IPS-18c (cell line): ENCODE measurements around the gene UBASH3B.
"Not testable (repeated sequence)": the region's sequence is repeated elsewhere in the genome, so short reads cannot be mapped to it uniquely, and the experiment has no call there.

ENCODE experiments used
- H3K4me3 ChIP-seq: 2 replicates; pipeline ENCODE4 v1.7.0; 2013; ENCODE audit warnings: low read depth, mild to moderate bottlenecking, low read length, moderate library complexity; ENCODE audit not compliant: insufficient read depth
- H3K9me3 ChIP-seq: one replicate; pipeline ENCODE4 v1.6.1; 2013; ENCODE audit warnings: mild to moderate bottlenecking, low read length, moderate library complexity; ENCODE audit not compliant: control insufficient read depth, insufficient read depth

The UBASH3B gene

DNA sequence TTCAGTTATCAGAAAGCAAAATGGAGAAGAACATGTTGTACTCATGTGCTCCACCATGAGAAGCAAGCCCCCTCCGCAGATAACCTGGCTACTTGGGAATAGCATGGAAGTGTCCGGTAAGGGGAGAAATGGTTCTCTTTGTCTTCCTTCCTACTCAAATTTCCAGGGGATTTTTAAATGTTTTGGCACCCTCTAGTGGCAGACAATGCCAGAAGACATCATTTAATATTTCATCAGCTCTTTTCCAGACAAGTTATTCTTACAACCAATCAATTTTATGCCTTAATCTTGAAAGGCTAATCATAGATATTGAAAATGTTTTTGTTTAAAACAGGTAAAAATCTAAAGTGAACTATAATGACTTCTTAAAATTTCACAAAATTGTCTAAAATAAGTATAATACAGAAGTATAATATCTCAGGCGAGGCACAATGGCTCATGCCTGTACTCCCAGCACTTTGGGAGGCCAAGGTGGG is 198.5 kb downstream of the UBASH3B start:
- Histone ChIP-seq H3K9me3 (no peaks in the 10 kb centered on the region), H3K4me3 (no peak overlapping the region)

DNA sequence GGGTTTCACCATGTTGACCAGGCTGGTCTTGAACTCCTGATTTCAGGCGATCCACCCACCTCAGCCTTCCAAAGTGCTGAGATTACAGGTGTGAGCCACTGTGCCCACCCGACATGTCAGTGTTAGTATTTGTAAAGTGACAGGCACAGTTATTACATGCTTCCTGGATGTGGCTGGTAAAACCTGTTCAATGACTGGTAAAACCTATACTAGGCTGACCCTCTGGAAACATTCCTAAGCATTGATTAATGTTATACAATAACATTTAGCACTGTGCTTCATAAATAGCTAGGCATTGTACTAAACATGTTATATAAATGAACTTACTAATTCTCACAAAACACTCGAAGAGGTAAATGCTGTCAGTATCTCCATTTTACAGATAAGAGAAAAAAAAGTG is 206.1 kb downstream of the UBASH3B start:
- H3K9me3 ChIP-seq = no peaks in the 10 kb centered on the region
- H3K4me3 ChIP-seq = no peak overlapping the region

DNA sequence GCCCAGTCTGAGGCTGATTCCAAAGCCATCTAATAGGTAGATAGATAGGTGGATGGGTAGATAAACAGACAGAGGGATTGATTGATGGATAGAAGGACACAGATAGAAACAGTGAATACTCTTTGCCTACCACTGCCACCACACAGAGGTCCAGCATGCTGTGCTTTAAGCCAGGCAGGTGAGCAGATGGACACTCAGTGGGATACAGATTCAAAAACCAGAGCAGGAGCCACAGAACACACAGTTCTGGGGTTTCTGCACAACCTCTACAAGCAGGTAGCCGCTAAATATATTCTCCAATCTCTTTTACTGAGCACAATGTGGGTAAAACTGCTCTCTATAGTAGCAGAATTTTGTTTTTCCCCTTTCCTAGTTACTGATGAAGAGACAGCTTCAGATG is 206.6 kb downstream of the UBASH3B start:
- no peaks in the 10 kb centered on the region for H3K9me3 ChIP-seq

DNA sequence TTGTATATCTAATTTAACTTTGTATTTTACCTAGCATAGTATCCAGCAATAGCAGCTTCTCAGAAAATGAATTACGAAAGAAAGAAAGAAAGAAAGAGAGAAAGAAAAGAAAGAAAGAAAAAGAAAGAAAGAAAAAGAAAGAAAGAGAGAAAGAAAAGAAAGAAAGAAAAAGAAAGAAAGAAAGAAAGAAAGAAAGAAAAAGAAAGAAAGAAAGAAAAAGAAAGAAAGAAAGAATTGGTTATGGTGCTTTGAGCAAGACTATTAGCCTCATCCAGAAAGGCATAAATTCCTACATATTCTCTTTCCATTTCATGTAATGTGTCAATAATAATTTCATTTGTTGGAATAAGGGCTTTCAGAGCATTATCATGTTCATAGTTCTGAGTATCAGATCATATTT is 207.6 kb downstream of the UBASH3B start:
- H3K4me3 ChIP-seq, H3K9me3 ChIP-seq: not testable (repeated sequence)

More for the DNA sequence above, 206.6 kb downstream of the UBASH3B start:
- no peak overlapping the region for H3K4me3 ChIP-seq

DNA sequence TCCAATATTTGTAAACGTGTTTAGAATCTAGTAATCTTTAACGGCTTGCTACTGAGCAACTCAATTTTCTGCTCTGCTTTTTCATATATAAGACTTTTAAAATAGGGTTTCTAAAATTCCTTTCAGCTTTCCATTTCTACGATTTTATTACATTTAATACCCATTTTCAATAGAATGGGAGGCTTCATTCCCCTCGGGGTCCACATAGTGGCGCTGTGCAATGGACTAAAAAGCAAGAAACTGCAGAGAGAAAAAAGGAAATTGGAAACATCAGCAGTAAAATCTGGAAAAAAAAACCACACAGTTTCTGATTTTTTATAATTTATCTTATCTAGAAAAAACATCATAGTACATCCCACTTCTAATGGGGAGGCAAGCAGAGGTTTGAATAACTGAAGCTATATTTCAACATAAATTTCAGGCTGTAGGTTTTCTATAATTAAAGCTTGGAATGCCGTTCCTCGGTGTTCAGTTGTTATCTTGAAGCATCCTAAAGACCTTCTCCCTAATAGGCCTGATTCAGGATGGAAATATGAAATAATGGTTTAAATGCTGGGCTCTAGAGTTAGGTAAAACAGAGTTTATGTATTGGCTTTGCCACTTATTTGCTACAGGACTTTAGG is 208.3 kb downstream of the UBASH3B start:
- H3K4me3 ChIP-seq = no peak overlapping the region

More for the DNA sequence above, 208.3 kb downstream of the UBASH3B start:
- no peaks in the 10 kb centered on the region for H3K9me3 ChIP-seq
